NCI-H1105 treated with DMSO at 0.1 percent for 48 hours (cell line): ENCODE measurements around the gene KRT15.

ENCODE experiments used
- DNase-seq: peaks from one replicate; lab custom pipeline; 2025; lab: John Stamatoyannopoulos, UW

Gene KRT15

GRCh38 chr17:41505809-41506767 is 12.6 kb downstream of the KRT15 start:
- DNase-seq = no peak

GRCh38 chr17:41505007-41505808 is 13.5 kb downstream of the KRT15 start, which contains the start of gene KRT13:
TSS of gene KRT13 (minus strand) at chr17:41505612. CDS start at chr17:41505550, 62 bp downstream.
- DNase-seq = no peak

GRCh38 chr17:41504246-41504977 is 14.3 kb downstream of the KRT15 start:
- DNase-seq = peak; percentile 15

- no peak for DNase-seq
These were observed 15.5 kb downstream of the KRT15 start for GRCh38 chr17:41503202-41503601.

- no peak for DNase-seq
These were observed 18.4 kb downstream of the KRT15 start for GRCh38 chr17:41500131-41500911.

- no peak for DNase-seq
These were observed 19.0 kb downstream of the KRT15 start for GRCh38 chr17:41499714-41500113.

- no peak for DNase-seq
These were observed 20.4 kb downstream of the KRT15 start for GRCh38 chr17:41498276-41498675.

- DNase-seq = peak; percentile 37
These were observed 21.7 kb downstream of the KRT15 start for GRCh38 chr17:41496803-41497484.

- DNase-seq = no peak
These were observed 24.2 kb downstream of the KRT15 start for GRCh38 chr17:41494524-41494923.

- peak; percentile 51 for DNase-seq
These were observed 25.9 kb downstream of the KRT15 start for GRCh38 chr17:41492771-41493170.

- no peak for DNase-seq
These were observed 26.3 kb downstream of the KRT15 start for GRCh38 chr17:41492351-41492750.

GRCh38 chr17:41491476-41491875 is 27.2 kb downstream of the KRT15 start:
- DNase-seq = no peak

- DNase-seq = no peak
These were observed 28.4 kb downstream of the KRT15 start for GRCh38 chr17:41490000-41490990.

GRCh38 chr17:41489531-41489930 is 29.2 kb downstream of the KRT15 start, which contains the start of gene KRT36:
TSS of gene KRT36 (minus strand) at chr17:41489910. CDS start at chr17:41489864, 46 bp downstream.
- DNase-seq = no peak

GRCh38 chr17:41486809-41487530 is 31.7 kb downstream of the KRT15 start:
- no peak for DNase-seq

- no peak for DNase-seq
These were observed 32.4 kb downstream of the KRT15 start for GRCh38 chr17:41486316-41486715.

GRCh38 chr17:41484920-41485904 is 33.5 kb downstream of the KRT15 start:
- no peak for DNase-seq
